Measurements from ENCODE around the gene ADCY9. TPM values are rescaled to one million over a fixed set of nuclear protein-coding genes. Genes with fewer than 3 reads are reported as not detected.

ADCY9 gene
- total RNA-seq, 2 experiments from 2014 or later, result 6.5 to 7.1 TPM

- Mint-ChIP-seq H3K27ac (no peak overlapping the region), H3K27me3 (ENCODE audit: low read depth) (no peaks in the 10 kb centered on the region), H3K36me3 (ENCODE audit: low read depth) (no peaks in the 10 kb centered on the region), H3K4me1 (ENCODE audit: low read depth) (no peaks in the 10 kb centered on the region), H3K9me3 (no peaks in the 10 kb centered on the region), H3K4me3 (no peak overlapping the region)
- intact Hi-C loops (cut with micrococcal nuclease), result no loop called here
- no peak for DNase-seq
- CTCF ChIA-PET, result interaction anchor here (0.6 to 1.2 kb wide), 3 partner anchors 73 to 391 kb away, joined by 3 to 5 read pairs (median 4); no protein-coding TSS in a partner anchor
These were observed 104.2 kb downstream of the ADCY9 start for GRCh38 chr16:4011940-4012629.

GRCh38 chr16:4011225-4011939, 104.9 kb downstream of the ADCY9 start:
- intact Hi-C loops (cut with micrococcal nuclease), result no loop called here
- CTCF ChIA-PET, result interaction anchor here (0.9 to 1.2 kb wide), 2 partner anchors 72 to 91 kb away, joined by 4 to 5 read pairs; no protein-coding TSS in a partner anchor
- Mint-ChIP-seq H3K36me3 (ENCODE audit: low read depth) (no peaks in the 10 kb centered on the region), H3K27me3 (ENCODE audit: low read depth) (no peaks in the 10 kb centered on the region), H3K27ac (no peak overlapping the region), H3K9me3 (no peaks in the 10 kb centered on the region), H3K4me3 (no peak overlapping the region), H3K4me1 (ENCODE audit: low read depth) (no peaks in the 10 kb centered on the region)
- DNase-seq, result no peak

GRCh38 chr16:4010225-4011158, 105.8 kb downstream of the ADCY9 start:
- CTCF ChIA-PET, result interaction anchor here (0.9 kb wide), 1 partner anchor 71 kb away, joined by 4 read pairs; no protein-coding TSS in a partner anchor
- no peaks in the 10 kb centered on the region for H3K36me3 Mint-ChIP-seq (ENCODE audit: low read depth)
- H3K9me3 Mint-ChIP-seq, result no peaks in the 10 kb centered on the region
- no peak for DNase-seq
- intact Hi-C loops (cut with micrococcal nuclease), result no loop called here
- no peak overlapping the region for H3K27ac Mint-ChIP-seq
- H3K27me3 Mint-ChIP-seq (ENCODE audit: low read depth), result no peaks in the 10 kb centered on the region
- H3K4me1 Mint-ChIP-seq (ENCODE audit: low read depth), result no peaks in the 10 kb centered on the region
- no peak overlapping the region for H3K4me3 Mint-ChIP-seq

DNA sequence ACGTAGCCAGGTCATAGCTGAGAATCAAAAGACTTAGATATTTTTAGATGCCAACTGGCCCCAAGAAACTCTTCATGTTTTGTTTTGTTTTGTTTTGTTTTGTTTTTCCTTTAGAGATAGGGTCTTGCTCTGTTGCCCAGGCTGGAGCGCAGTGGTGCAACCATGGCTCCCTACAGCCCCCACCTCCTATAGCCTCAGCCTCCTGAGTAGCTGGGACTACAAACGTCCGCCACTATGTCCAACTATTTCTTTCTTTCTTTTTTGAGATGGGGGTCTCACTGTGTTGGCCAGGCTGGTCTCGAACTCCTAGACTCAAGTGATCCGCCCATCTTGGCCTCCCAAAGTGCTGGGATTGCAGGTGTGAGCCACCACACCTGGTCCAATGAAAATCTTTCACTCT, 107.1 kb downstream of the ADCY9 start:
- no peaks in the 10 kb centered on the region for H3K9me3 Mint-ChIP-seq
- H3K4me1 Mint-ChIP-seq (ENCODE audit: low read depth), result no peaks in the 10 kb centered on the region
- no peaks in the 10 kb centered on the region for H3K36me3 Mint-ChIP-seq (ENCODE audit: low read depth)
- no peak overlapping the region for H3K27ac Mint-ChIP-seq
- no peak overlapping the region for H3K4me3 Mint-ChIP-seq
- intact Hi-C loops (cut with micrococcal nuclease), result no loop called here
- no peak for DNase-seq
- CTCF ChIA-PET, result no interaction called here
- H3K27me3 Mint-ChIP-seq (ENCODE audit: low read depth), result no peaks in the 10 kb centered on the region

DNA sequence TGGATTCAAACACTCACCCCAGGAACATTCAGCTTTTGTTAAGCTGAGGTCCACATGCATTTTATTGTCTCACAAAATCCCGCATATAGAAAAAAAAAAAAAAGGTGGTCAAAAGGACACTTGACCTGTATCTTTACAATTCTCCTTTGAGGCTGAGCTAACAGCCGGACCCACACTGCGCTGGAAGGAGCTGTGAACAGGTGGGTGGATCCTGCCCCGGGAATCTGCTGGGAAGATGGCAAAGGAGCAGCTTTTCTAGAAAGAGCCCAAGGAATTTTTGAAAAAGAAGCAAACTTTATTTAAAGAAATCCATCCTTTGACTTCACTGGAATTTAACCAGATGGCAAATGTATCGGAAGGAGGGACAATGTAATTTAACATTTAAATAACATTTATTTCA, 108.1 kb downstream of the ADCY9 start:
- no peak for DNase-seq
- CTCF ChIA-PET, result no interaction called here
- Mint-ChIP-seq H3K9me3 (no peaks in the 10 kb centered on the region), H3K27ac (no peak overlapping the region), H3K36me3 (ENCODE audit: low read depth) (no peaks in the 10 kb centered on the region), H3K4me1 (ENCODE audit: low read depth) (no peaks in the 10 kb centered on the region), H3K4me3 (no peak overlapping the region), H3K27me3 (ENCODE audit: low read depth) (no peaks in the 10 kb centered on the region)
- intact Hi-C loops (cut with micrococcal nuclease), result no loop called here

GRCh38 chr16:4006397-4006999, 109.7 kb downstream of the ADCY9 start:
- Mint-ChIP-seq H3K36me3 (ENCODE audit: low read depth) (no peaks in the 10 kb centered on the region), H3K27me3 (ENCODE audit: low read depth) (no peaks in the 10 kb centered on the region), H3K9me3 (no peaks in the 10 kb centered on the region), H3K4me3 (no peak overlapping the region), H3K27ac (no peak overlapping the region), H3K4me1 (ENCODE audit: low read depth) (no peaks in the 10 kb centered on the region)
- intact Hi-C loops (cut with micrococcal nuclease), result no loop called here
- CTCF ChIA-PET, result interaction anchor here (0.7 kb wide), 1 partner anchor 277 kb away, joined by 3 read pairs; no protein-coding TSS in a partner anchor
- DNase-seq, result no peak

DNA sequence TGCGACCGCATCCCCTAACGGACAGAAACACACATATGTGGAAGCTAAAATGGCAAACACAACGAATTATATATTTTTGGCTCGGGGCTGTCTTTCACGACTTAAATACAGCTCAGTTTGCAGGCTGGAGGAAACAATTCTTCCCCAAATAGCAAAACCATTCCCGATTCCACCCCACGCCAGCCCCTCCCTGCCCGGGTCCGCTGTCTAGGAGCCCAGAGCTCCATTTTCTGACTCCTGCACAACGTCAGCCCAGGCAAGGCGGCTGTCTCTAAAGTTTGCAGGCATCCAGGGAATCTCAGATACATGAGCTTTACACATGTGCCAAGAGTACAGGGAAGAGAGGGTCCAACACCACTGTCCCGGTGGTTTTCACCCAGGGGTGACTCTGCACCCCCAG, 110.5 kb downstream of the ADCY9 start:
- Mint-ChIP-seq H3K27me3 (ENCODE audit: low read depth) (no peaks in the 10 kb centered on the region), H3K36me3 (ENCODE audit: low read depth) (no peaks in the 10 kb centered on the region), H3K27ac (no peak overlapping the region), H3K4me3 (no peak overlapping the region), H3K9me3 (no peaks in the 10 kb centered on the region), H3K4me1 (ENCODE audit: low read depth) (no peaks in the 10 kb centered on the region)
- DNase-seq, result no peak
- CTCF ChIA-PET, result no interaction called here
- intact Hi-C loops (cut with micrococcal nuclease), result no loop called here

DNA sequence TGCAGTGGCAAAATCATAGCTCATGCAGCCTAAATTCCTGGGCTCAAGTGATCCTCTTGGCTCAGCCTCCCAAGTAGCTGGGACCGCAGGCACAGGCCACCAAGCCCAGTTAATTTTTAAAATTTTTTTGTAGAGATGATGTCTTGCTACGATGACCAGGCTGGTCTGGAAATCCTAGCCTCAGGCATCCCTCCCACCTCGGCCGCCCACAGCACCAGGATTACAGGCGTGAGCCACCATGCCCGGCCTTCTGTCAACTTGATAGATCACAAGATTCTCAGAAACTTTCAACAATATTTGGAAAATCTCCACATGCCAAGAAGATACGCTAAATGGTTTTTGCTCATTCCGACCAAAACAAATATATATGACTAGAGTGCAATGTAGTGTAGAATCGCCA, 111.0 kb downstream of the ADCY9 start:
- no peak overlapping the region for H3K4me3 Mint-ChIP-seq
- CTCF ChIA-PET, result no interaction called here
- H3K27ac Mint-ChIP-seq, result no peak overlapping the region
- H3K4me1 Mint-ChIP-seq (ENCODE audit: low read depth), result peaks cover 4% of the 10 kb centered on the region
- intact Hi-C loops (cut with micrococcal nuclease), result no loop called here
- DNase-seq, result no peak
- no peaks in the 10 kb centered on the region for H3K27me3 Mint-ChIP-seq (ENCODE audit: low read depth)
- no peaks in the 10 kb centered on the region for H3K36me3 Mint-ChIP-seq (ENCODE audit: low read depth)
- H3K9me3 Mint-ChIP-seq, result no peaks in the 10 kb centered on the region

GRCh38 chr16:4004206-4004605, 112.0 kb downstream of the ADCY9 start:
- CTCF ChIA-PET, result interaction anchor here (0.6 to 1.6 kb wide), 2 partner anchors 21 to 153 kb away, joined by 3 to 4 read pairs; no protein-coding TSS in a partner anchor
- no peaks in the 10 kb centered on the region for H3K36me3 Mint-ChIP-seq (ENCODE audit: low read depth)
- intact Hi-C loops (cut with micrococcal nuclease), result no loop called here
- peaks cover 15% of the 10 kb centered on the region for H3K4me1 Mint-ChIP-seq (ENCODE audit: low read depth)
- no peaks in the 10 kb centered on the region for H3K9me3 Mint-ChIP-seq
- H3K4me3 Mint-ChIP-seq, result no peak overlapping the region
- no peaks in the 10 kb centered on the region for H3K27me3 Mint-ChIP-seq (ENCODE audit: low read depth)
- H3K27ac Mint-ChIP-seq, result no peak overlapping the region
- no peak for DNase-seq

DNA sequence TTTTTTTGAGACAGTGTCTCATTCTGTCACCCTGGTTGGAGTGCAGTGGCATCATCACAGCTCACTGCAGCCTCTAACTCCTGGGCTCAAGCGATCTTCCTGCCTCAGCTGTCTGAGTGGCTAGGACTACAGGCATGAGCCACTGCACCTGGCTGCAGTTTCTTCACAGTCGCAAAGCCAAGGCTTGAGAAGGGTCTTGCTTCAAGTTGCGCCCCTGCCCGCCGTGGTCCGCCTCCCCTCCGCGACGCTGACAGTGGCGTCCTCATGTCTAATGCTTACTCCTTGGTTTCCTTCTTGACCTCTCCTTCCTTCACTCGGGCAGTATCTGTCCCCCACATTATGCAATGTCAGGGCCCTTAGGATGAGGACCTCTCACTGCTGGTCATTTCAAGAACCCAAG, 112.7 kb downstream of the ADCY9 start:
- H3K27me3 Mint-ChIP-seq (ENCODE audit: low read depth), result no peaks in the 10 kb centered on the region
- intact Hi-C loops (cut with micrococcal nuclease), result no loop called here
- H3K4me1 Mint-ChIP-seq (ENCODE audit: low read depth), result peaks cover 15% of the 10 kb centered on the region
- H3K9me3 Mint-ChIP-seq, result no peaks in the 10 kb centered on the region
- H3K36me3 Mint-ChIP-seq (ENCODE audit: low read depth), result no peaks in the 10 kb centered on the region
- no peak overlapping the region for H3K27ac Mint-ChIP-seq
- H3K4me3 Mint-ChIP-seq, result no peak overlapping the region
- CTCF ChIA-PET, result interaction anchor here (1.6 kb wide), 1 partner anchor 20 kb away, joined by 4 read pairs; no protein-coding TSS in a partner anchor
- no peak for DNase-seq

DNA sequence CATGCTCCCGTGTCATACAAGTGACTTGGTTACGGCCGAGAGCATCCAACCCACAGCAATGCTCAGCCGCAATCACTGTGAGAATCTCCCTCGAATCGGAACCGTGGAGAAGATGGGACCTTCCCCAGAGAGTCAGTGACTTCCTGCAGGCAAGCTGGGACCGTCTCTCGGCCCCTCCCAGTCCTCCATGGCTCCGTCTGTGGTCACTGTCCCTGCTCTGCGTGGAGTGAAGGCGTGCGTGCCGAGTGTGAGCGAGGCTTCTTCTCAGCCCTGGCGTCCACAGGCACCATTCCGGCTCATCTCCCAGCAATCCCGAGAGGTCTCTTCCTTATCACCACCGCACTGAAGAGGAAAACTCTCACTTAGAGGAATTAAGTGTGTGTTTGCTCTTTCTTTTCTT, 113.1 kb downstream of the ADCY9 start:
- CTCF ChIA-PET, result no interaction called here

GRCh38 chr16:4002121-4002520, 114.1 kb downstream of the ADCY9 start:
- Mint-ChIP-seq H3K27me3 (ENCODE audit: low read depth) (no peaks in the 10 kb centered on the region), H3K27ac (no peak overlapping the region), H3K4me3 (no peak overlapping the region), H3K36me3 (ENCODE audit: low read depth) (no peaks in the 10 kb centered on the region), H3K9me3 (no peaks in the 10 kb centered on the region), H3K4me1 (ENCODE audit: low read depth) (peaks cover 15% of the 10 kb centered on the region)
- DNase-seq, result no peak
- CTCF ChIA-PET, result no interaction called here
- intact Hi-C loops (cut with micrococcal nuclease), result no loop called here

More for the DNA sequence above, 113.1 kb downstream of the ADCY9 start:
- Mint-ChIP-seq H3K27me3 (ENCODE audit: low read depth) (no peaks in the 10 kb centered on the region), H3K4me1 (ENCODE audit: low read depth) (peaks cover 15% of the 10 kb centered on the region), H3K9me3 (no peaks in the 10 kb centered on the region), H3K4me3 (no peak overlapping the region), H3K27ac (no peak overlapping the region), H3K36me3 (ENCODE audit: low read depth) (no peaks in the 10 kb centered on the region)
- no peak for DNase-seq
- intact Hi-C loops (cut with micrococcal nuclease), result no loop called here
